GM19438 (cell line): ENCODE measurements around the gene COL18A1.
"Not testable (repeated sequence)": the region's sequence is repeated elsewhere in the genome, so short reads cannot be mapped to it uniquely, and the experiment has no call there.

Experiments used
- ATAC-seq: cut with Tn5 transposase; IDR thresholded peaks from one replicate; pipeline ENCODE4 v1.9.1; 2021; ENCODE audit warnings: low read depth; ENCODE audit not compliant: unreplicated experiment

Gene COL18A1

GRCh38 chr21:45366931-45367401 lies 38.0 kb upstream of the COL18A1 start:
- no peak for ATAC-seq

GRCh38 chr21:45367402-45368351 lies 37.3 kb upstream of the COL18A1 start:
- no peak for ATAC-seq

- ATAC-seq, result not testable (repeated sequence)
Measured at GRCh38 chr21:45369018-45369417, 35.9 kb upstream of the COL18A1 start.

GRCh38 chr21:45370575-45370974 lies 34.4 kb upstream of the COL18A1 start:
- ATAC-seq, result no peak

- ATAC-seq, result no peak
Measured at GRCh38 chr21:45371081-45371480, 33.9 kb upstream of the COL18A1 start.

GRCh38 chr21:45371655-45372054 lies 33.3 kb upstream of the COL18A1 start:
- no peak for ATAC-seq

GRCh38 chr21:45372732-45373355 lies 32.1 kb upstream of the COL18A1 start:
- no peak for ATAC-seq

GRCh38 chr21:45373991-45374816 lies 30.8 kb upstream of the COL18A1 start:
- no peak for ATAC-seq

GRCh38 chr21:45374826-45375455 lies 30.0 kb upstream of the COL18A1 start:
- no peak for ATAC-seq

GRCh38 chr21:45376459-45377324 lies 28.3 kb upstream of the COL18A1 start:
- no peak for ATAC-seq

GRCh38 chr21:45377325-45377709 lies 27.6 kb upstream of the COL18A1 start:
- no peak for ATAC-seq

- no peak for ATAC-seq
Measured at GRCh38 chr21:45377866-45378257, 27.1 kb upstream of the COL18A1 start.

GRCh38 chr21:45378258-45378966 lies 26.6 kb upstream of the COL18A1 start:
- ATAC-seq, result no peak

- ATAC-seq, result no peak
Measured at GRCh38 chr21:45379171-45379900, 25.6 kb upstream of the COL18A1 start.

GRCh38 chr21:45379901-45380330 lies 25.0 kb upstream of the COL18A1 start:
- ATAC-seq, result no peak

GRCh38 chr21:45380566-45380965 lies 24.4 kb upstream of the COL18A1 start:
- no peak for ATAC-seq

GRCh38 chr21:45381036-45381787 lies 23.8 kb upstream of the COL18A1 start:
- no peak for ATAC-seq
